Hepatic stellate cell (primary cell): ENCODE results near the gene SMCO4.

Experiments used
- DNase-seq: peaks from one replicate; pipeline ENCODE4 v3.0.0; 2011; ENCODE audit warnings: low spot score

Gene SMCO4

DNA sequence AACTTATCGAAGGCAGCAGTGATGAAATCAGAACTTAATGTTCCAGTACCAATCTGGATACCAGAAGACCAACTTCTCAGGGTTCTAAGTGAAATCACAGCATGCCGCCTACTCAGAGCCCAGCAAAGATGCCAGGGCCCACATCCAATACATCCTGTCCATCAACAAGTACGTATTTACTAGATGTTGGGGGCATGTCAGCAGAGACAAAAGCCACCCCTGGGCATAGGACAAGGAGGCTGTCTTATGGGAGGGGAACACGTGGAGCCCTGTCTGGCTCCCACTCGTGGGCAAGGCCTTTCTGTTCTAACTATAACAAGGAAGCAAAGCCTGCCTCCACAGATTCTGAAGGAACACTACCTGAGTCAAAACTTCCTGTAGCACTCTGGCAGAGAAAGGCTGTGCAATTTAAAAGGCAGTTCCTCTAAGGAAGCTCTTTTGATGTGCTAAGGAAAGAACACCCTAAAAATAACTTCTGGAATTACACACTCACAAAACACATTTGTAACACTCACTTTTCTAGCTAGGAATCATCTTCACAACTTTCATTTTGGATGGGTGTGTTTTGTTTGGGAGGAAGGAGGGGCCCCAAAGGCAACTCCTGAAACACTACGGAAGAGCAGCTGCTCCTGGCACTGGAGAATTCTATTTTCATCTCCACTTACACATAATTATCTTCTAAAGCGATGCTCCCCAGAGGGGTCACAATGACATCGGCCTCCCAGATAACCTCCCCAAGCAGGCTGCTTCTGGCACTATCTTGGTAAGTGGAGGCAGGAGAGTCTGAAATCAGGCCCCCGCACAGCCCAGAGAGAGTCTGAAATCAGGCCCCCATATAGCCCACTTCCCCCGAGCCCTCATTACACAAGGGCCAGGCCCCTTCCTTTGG, 14.2 kb downstream of the SMCO4 start:
- DNase-seq, result no peak

DNA sequence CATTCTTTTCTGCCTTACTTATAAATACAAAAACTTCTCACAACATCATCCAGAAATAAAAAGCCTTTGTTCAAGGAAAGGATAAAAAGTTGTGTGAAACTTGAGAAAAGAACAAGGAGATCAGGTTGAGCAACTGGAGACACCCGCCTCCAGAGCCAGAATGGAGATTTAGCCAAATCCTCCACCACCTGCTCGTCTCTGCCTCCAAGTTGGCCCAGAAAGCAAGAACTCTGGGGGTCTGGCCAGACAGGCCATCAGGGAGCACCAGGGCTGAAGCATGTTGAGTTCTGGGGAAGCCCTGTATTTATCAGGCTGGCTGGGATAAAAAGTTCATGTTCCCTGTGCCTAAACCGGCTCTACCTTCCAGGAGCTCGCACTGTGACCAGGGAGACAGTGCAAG, 14.9 kb downstream of the SMCO4 start:
- DNase-seq, result no peak

DNA sequence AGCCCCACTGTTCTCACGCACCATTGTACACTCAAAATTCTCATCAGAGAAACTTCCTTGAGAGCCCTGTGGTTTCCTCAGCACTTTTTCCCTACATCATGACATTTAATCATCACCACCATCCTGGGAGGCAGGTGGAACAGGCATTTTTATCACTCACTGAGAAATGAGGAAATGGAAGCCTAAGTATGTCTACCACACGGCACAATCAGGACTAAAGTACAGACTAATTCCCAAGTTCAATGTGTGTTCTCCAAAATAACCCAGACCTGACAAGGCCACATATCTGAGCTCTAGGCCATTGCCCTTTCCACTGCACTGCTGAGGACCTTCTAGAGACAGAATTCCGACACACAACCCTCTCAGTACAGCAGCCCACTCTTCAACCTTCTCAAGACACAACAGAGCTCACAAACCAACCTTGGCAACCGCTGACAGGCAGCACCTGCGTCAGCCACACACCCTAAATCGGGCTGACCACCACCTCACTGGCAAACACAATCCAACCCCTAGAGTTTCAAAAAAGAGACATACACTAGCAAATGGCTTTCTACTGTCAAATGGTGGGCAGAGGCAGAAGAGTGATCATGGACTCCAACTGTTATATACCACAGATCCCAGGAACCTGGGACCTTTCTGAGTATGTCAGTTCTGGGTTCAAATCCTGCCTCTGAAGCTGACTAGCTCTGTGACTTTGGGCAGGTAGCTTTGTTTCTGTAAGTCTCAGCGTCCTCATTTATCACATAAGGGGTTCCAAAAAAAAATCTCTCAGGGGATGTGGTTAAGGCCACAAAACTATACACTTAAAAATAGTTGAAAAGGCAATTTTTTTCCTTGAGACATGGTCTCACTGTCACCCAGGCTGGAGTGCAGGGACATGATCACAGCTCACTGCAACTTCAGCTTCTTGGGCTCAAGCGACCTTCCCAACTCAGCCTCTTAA, 16.3 kb downstream of the SMCO4 start:
- DNase-seq, result no peak

DNA sequence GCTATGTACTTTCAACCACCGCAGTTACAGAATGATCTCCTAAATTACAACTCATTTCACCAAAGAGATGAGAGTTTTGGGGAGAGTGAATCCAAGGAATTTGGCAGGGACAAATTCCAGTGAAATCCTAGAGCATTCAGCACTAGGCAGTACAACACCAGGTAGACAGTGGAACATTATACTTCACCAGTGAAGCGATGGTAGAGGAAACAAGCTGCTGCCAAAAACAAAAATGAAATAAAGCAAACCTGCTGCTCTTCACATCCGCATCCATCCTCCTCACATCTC, 16.9 kb downstream of the SMCO4 start:
- DNase-seq, result no peak

DNA sequence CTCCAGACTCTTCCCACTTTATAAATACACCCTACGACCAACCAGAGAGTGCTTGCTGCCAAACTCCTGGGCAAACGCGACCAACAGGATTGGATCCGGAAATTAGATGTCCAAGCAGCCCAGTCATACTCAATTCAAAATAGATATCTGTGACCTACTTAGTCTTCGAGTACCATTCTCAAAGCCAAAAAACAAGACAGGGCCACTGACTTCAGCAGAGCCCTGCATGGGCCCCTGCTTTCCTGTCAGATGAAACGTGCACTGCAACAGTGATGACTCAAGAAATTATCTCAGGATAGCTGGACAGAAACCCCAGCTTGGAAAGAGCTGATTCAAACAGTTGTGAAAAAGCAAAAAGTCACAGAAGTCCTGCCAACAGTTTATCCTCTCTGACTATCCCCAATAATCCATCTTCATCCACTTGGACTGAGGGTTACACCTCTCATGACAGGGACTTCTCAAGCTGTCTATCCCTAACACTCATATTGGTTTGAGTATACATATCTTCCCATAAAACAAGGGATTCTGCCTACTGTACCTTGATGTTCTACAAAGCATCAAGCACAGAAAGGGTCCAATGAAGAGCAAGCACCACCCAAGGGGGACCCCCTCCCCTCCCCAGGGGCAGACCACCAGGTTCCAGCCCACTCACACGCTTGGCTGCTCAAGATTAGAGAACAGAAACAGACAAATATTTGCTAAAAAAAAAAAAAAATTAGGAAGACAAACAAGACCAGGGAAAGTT, 17.4 kb downstream of the SMCO4 start:
- peak; percentile 52 for DNase-seq

DNA sequence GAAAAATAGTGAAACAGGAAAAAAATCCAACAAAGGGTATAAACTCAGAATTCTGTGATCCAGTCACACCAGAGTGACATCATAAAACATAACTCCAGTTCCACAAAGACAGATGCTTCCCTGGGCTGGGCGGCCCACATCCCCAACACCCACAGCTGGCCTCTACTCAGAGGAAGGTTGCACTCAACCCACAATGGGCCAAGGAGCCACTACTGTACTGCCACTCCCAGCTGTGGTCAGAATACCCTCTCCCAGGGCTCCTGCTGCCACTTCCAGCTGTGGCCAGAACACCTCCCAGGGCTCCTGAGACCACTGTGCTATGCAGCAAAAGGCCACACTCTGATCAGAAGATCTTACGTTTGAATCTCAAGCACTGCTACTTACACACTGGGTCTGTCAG, 18.3 kb downstream of the SMCO4 start:
- no peak for DNase-seq

DNA sequence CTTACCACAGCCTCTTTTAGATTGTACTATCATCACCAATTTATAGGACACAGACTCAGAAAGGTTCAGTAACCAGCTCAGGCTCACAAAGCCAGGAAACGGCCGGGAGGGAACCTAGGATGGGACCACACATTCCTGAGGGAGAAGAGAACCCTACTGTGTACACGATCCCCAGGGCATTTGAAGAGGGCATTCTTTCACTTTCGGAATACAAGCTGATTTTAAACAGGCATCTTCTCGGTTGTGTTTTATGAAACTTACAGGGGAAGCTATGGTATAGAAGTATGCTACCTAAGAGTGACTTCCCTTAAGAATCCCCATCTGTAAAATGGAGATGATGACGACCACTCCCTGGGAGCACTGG, 19.0 kb downstream of the SMCO4 start:
- no peak for DNase-seq

DNA sequence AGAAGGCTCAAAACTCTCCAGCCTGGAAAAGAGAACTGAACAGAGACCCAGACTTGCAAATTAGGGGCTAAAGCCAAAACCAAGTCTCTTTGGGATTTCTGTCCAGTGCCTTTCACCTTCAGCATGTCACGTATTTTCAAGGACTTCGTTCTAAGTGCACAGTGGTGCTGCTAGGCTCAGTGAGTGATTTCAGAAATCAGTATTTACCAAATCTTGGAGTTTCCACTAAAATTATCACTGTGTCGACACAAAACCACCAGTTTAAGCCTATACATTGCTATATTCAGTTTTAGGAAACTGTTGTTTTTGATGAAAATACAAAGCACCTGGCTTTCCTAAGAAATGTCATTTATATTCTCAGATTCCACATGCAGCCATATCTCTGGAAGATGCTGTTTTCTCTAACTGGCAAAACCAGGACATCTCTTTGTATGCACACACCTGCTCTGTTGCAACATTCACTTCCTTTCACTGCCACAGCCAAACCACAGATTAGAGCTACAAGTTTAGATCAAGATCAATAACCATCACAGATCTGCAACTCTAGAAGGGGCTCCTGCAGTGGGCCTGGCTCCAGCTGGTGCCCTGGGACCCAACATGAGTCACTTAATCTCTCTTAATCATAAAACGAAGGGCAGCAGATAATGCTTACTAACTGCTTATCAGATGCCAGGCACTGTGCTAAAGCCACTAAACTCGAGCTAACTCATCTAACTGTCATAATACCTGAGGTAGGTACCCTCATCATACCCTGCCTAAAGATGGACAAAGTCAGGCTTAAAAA, 22.3 kb downstream of the SMCO4 start:
- DNase-seq, result no peak

DNA sequence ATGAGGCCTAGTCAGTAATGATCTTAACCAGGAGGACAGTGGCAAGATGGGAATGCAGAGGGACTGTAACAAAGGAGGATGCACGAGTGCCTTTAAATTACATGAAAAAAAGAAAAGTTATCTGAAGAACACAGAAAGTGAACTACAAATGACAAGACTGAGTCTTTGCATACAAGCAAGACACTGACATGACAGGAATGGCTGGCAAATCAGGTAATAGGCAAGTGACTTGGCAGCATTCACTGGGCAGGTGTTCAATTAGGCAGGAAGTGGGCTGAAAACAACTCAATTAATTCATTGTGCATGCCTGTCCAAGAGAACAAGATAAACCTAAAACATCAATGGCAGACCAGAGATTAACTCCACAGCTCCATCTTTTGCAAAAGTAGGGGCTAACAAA, 24.0 kb downstream of the SMCO4 start:
- DNase-seq, result no peak

DNA sequence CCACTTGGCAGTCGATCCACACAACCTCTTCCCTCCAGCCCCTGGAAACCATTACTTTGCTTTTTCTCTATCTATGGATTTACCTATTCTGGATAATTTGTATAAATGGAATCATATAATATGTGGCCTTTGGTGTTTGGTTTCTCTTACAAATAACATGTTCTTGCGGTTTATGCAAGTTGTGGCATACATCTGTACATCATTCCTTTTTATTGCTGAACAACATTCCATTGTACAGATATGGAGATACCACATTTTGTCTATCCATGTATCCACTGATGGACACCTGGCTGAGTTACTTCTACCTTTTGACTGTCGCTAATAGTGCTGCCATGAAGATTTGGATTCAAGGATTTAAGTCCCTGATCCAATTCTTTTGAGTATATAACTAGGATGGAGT, 25.1 kb downstream of the SMCO4 start:
- no peak for DNase-seq

DNA sequence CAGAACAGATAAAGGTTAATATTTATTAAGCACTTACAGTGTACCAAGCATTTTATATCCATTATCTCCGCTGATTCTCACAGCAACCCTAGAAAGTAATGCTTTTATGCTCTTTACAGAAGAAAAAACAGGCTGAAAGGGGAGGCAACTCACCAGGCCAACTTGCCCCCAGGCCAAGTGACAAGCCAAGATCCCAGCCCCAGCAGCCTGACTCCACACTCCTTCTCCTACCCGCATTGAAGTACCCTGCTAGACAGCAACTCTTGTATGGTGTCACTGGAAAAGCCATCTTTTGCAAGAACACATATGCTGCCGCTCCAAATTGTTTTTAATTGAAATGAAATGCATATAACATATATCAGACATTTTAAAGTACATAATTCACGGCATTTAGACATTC, 25.6 kb downstream of the SMCO4 start:
- no peak for DNase-seq

DNA sequence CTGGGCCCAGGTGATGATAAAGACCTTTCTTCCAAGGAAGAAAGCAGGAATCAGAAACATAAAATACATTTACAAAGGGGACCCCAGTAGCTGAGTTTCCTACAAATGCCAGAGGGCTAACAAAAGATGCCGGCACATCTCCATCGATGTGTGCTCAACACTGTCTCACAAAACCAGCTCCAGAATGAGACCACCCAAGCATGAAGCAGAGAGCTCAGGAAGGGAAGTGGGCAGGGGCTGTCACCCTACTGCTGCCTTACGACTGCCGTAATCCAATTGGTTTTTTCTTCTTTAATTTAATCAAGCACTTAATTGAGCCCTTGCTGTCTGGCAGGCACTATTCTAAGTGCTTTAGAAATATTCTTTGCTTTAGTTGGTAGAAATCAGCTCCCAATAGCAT, 26.1 kb downstream of the SMCO4 start:
- no peak for DNase-seq

DNA sequence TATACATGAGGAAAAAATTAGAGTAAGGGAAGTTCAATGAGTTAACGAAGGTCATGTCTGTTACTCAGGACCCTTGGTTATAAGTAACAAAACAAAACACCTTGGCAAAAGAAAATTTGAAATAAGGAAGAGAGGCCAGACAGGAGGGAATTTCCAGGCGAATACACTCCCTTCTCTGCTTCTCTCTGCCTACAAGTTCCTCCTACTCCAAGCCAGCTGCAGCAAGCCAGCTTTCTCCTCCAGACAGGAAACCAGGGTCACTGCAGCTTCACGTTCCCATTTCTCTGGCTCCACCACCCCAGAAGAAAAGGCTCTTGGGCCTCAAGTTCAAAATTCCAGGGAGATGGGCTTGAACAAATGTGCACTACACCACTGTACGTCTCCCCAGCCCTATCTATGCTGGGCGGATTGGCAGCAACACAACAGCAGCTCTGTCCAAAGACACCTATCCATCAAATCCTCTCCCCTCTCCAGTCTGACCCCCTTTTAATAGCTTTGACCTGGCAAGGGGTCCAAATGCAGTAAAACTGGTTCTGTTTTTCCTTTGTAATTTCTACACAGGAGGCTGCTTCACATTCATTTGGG, 27.7 kb downstream of the SMCO4 start:
- DNase-seq, result no peak

DNA sequence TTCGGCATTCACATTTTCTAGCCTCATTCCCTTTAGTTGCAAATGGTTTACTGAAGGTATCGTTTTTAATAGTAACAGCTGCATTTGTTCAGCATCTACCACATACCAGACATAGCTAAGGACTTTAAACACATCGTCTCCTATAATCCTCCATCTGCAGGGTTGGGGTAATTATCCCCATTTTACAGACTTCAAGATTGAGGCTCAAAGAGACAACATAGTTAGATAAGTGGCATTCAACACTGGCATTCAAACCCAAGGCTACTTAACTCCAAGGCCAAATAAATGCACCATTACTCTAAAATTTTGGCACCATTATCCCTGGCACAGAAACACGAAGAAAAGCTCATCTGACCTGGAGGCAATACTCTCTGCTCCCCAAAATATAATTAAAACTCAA, 28.5 kb downstream of the SMCO4 start:
- no peak for DNase-seq

DNA sequence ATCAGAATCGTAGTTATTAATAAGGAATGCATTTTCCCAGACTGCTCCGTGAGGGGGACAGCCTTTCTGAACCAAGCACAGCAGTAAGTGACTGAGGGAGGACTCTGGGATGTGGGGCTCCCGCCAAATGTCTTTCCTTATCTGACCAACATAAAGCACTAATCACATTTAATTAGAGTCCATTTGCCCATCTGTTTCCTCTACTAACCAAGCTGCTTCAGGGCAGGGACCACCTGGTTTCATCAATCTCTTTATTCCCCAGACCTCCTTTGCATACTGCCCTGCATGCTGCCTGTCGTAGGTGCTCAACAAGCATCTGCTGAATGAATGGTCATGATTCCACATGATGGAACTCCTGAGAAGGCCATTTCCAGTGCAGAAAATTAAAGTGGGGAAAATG, 29.4 kb downstream of the SMCO4 start:
- DNase-seq, result no peak

DNA sequence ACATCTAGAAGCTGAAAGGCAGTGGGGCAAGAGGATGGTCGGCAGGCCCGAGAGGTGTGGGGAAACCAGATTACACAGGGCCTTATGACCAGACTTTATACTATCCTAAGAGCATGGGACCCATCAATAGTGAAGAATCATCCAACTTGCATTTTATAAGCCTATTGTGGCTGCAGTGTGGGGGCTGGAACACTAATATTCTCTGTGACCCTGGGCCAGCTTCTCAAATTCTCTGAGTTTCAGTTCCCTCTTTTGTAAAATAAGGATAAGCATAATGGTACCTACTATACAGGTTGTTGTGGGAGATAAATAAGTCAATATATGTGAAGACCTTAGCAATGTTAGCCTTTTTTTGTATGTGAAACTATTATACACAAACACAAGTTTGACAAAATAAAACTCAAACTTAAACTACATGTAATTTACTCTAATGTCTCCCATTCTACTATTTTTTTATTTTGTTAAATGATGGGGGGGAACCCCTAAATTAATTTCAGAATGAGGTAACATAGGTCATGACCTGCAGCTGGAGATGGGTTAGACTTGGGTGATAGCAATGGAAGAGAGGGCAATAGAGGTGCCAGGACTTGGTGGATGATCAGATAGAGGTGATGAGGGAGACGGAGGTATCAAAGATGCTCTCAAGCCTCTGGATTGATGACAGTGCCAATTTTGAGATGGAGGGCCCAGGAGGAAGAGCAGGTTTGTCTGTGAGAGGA, 30.1 kb downstream of the SMCO4 start:
- DNase-seq, result no peak

DNA sequence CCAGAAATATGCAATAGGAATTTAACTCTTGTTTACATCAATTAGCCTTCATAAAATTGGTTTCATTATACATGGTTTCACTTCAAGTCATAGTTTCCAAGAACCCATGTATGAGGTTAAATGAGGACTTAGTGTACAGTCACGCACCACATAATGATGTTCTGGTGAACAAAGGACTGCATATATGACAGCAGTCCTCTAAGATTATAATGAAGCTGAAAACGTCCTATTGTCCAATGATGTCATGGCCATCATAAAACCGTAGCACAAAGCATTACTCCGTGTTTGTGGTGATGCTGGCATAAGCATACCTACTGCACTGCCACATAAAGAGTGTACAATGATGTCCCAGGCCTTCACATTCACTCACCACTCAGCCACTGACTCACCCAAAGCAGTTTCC, 31.1 kb downstream of the SMCO4 start:
- DNase-seq, result no peak

DNA sequence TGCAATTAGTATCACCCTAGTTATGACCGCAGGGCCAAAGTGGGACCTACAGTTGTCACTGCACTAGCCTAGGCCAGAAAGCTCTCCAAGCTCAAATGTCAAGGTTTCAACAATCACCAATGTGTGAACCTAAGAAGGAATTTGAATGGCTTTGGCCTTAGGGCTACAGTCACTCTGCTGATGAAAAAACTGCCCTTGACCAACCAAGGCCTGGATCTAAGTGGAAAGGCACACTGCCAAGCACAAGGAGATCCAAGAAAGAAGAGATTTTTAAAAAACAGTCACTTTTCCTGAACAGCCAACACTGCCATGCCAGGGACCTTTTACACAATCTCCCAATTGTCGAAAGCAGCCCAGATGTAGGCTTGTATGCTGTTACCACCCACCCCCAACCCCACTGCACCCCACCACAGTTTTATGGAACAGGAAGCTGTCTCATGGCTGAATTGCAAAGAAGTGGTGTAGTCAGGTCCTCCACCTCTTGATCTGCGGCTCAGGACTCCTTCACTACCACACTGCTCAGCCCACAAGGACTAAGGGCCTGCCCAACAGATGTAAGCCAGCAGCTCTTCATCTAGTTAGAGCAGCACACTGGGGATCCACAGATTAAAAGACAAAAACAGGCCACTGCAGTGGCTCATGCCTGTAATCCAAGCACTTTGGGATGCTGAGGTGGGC, 32.9 kb downstream of the SMCO4 start:
- DNase-seq, result no peak

DNA sequence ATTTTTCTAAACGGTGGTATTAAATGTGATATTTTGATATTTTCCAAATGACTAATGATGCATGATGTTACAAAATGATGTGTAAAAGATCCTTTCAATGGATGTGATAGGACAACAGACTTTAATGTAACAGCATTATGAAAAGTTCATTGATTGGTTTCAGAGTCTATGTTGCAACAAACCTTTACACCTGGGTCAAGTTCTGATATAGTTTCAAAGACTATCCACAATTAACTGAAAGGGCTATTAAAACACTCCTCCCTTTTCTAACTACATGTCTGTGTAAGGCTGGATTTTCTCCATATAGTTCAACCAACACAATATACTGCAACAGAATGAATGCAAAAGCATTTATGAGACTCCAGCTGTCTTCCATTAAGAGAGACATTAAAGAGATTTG, 35.7 kb downstream of the SMCO4 start:
- DNase-seq, result no peak

DNA sequence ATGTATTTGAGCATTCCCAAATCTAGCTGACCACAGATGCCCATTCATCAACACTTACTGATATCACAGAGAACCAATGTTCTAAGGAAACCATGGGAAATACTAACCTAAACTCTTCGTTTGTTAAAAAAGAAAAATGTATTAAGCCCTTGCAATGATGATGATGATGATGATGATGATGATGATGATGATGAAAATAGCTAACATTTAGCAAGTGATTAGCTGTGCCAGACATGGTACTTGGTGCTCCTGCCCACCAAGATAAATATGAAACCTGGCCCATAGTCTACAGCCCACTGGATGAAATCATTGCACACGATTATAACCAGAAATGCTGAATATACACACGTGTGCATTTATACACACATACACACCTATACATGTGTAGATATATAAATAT, 37.5 kb downstream of the SMCO4 start:
- DNase-seq, result no peak
